Measurements from ENCODE around the gene ZNF654. TPM values are rescaled to one million over a fixed set of nuclear protein-coding genes. Genes with fewer than 3 reads are reported as not detected.

Gene ZNF654
- total and polyA plus RNA-seq, 4 experiments from 2014 or later, result 5.9 to 30.3 (median 19.5) TPM

DNA sequence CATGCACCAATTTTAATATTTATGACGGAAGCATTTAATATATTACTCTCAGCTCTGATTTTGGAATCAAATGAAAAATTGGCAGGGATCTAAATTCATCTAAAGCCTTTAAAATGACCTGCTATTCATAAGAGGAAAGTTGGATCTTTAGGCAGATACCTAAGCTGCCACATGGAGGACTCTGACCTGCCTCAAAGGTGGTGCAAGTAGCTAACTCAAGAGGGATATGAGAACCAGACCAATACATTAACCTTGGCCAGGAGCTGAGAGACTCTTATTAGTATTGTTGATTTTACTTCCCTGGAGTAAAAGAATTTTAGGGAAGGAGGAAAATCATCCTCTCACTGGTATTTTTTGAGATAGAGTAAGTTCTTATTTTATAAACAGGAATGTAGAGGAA, 17.7 kb downstream of the ZNF654 start:
- Histone ChIP-seq H3K36me3 (ENCODE audit: insufficient read depth, low read length) (no peaks in the 10 kb centered on the region), H3K4me3 (ENCODE audit: low read length in 2 of 2) (no peak overlapping the region), H3K4me1 (ENCODE audit: insufficient read depth, low read length) (peaks cover 35% of the 10 kb centered on the region), H3K27me3 (ENCODE audit: insufficient read depth, low read length) (no peaks in the 10 kb centered on the region), H3K27ac (ENCODE audit: low read depth, low read length) (no peak overlapping the region), H3K9me3 (ENCODE audit: control insufficient read depth in 1 of 2, low read length in 2 of 2) (no peaks in the 10 kb centered on the region)
- peak overlapping the region in 1 of 7 donors; percentile 9 for H3K27ac Mint-ChIP-seq
- intact Hi-C loops (cut with micrococcal nuclease), result no loop called here
- ChIA-PET POLR2A (ENCODE audit: partially characterized antibody) (no interaction called here), CTCF (ENCODE audit: partially characterized antibody) (no interaction called here)
- DNase-seq, result no peak
- peak overlapping the region in 1 of 8 donors; percentile 7 for H3K4me3 Mint-ChIP-seq
- peaks cover 0 to 5% (median 0%) of the 10 kb centered on the region in 8 donors for H3K9me3 Mint-ChIP-seq
- peaks cover 54 to 86% (median 70%) of the 10 kb centered on the region in 4 donors for H3K4me1 Mint-ChIP-seq
- H3K27me3 Mint-ChIP-seq, result no peaks in the 10 kb centered on the region
- H3K36me3 Mint-ChIP-seq, result peaks cover 6 to 8% of the 10 kb centered on the region in 2 donors

- POLR2A ChIA-PET (ENCODE audit: partially characterized antibody), result interaction anchor here (1.3 kb wide), 1 partner anchor 20 kb away, joined by 4 read pairs; the partner anchor contains the start of genes CGGBP1 and ZNF654
- intact Hi-C loops (cut with micrococcal nuclease), result no loop called here
- Mint-ChIP-seq H3K27ac (peak overlapping the region in 1 of 7 donors; percentile 57), H3K27me3 (no peaks in the 10 kb centered on the region), H3K4me1 (peaks cover 48 to 84% (median 68%) of the 10 kb centered on the region in 4 donors), H3K9me3 (peaks cover 0 to 1% (median 0%) of the 10 kb centered on the region in 8 donors), H3K4me3 (no peak overlapping the region), H3K36me3 (peaks cover 3 to 5% of the 10 kb centered on the region in 2 donors)
- DNase-seq, result no peak
- Histone ChIP-seq H3K9me3 (ENCODE audit: control insufficient read depth in 1 of 2, low read length in 2 of 2) (no peaks in the 10 kb centered on the region), H3K36me3 (ENCODE audit: insufficient read depth, low read length) (no peaks in the 10 kb centered on the region), H3K4me1 (ENCODE audit: insufficient read depth, low read length) (peaks cover 33% of the 10 kb centered on the region), H3K27ac (ENCODE audit: low read depth, low read length) (no peak overlapping the region), H3K27me3 (ENCODE audit: insufficient read depth, low read length) (no peaks in the 10 kb centered on the region), H3K4me3 (ENCODE audit: low read length in 2 of 2) (no peak overlapping the region)
- CTCF ChIA-PET (ENCODE audit: partially characterized antibody), result no interaction called here
Measured at GRCh38 chr3:88078932-88079331, 19.9 kb downstream of the ZNF654 start.

DNA sequence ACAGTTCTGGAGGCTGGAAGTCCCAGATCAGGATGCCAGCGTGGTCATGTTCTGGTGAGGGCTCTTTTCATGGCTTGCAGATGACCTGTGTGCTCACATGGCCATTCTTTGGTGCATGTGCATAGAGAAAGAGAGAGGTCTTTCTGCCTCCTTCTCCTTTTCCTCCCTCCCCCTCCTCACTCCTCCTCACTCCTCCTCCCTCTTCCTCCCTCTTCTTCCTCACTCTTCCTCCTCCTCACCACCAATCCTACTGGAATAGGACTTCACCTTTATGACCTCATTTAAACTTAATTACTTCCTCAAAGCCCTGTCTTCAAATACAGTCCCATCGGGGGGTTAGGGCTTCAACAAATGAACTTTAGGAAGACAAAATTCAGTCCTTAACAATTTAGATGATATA, 23.8 kb downstream of the ZNF654 start:
- intact Hi-C loops (cut with micrococcal nuclease), result no loop called here
- CTCF ChIA-PET (ENCODE audit: partially characterized antibody), result no interaction called here
- peaks cover 29 to 61% (median 48%) of the 10 kb centered on the region in 4 donors for H3K4me1 Mint-ChIP-seq
- no peak overlapping the region for H3K27ac Mint-ChIP-seq
- Histone ChIP-seq H3K9me3 (ENCODE audit: control insufficient read depth in 1 of 2, low read length in 2 of 2) (no peaks in the 10 kb centered on the region), H3K36me3 (ENCODE audit: insufficient read depth, low read length) (peaks cover 7% of the 10 kb centered on the region), H3K27ac (ENCODE audit: low read depth, low read length) (no peak overlapping the region), H3K27me3 (ENCODE audit: insufficient read depth, low read length) (no peaks in the 10 kb centered on the region), H3K4me3 (ENCODE audit: low read length in 2 of 2) (no peak overlapping the region), H3K4me1 (ENCODE audit: insufficient read depth, low read length) (peaks cover 24% of the 10 kb centered on the region)
- H3K36me3 Mint-ChIP-seq, result peaks cover 9 to 12% of the 10 kb centered on the region in 2 donors
- POLR2A ChIA-PET (ENCODE audit: partially characterized antibody), result no interaction called here
- no peaks in the 10 kb centered on the region for H3K9me3 Mint-ChIP-seq
- no peak for DNase-seq
- H3K4me3 Mint-ChIP-seq, result no peak overlapping the region
- no peaks in the 10 kb centered on the region for H3K27me3 Mint-ChIP-seq

DNA sequence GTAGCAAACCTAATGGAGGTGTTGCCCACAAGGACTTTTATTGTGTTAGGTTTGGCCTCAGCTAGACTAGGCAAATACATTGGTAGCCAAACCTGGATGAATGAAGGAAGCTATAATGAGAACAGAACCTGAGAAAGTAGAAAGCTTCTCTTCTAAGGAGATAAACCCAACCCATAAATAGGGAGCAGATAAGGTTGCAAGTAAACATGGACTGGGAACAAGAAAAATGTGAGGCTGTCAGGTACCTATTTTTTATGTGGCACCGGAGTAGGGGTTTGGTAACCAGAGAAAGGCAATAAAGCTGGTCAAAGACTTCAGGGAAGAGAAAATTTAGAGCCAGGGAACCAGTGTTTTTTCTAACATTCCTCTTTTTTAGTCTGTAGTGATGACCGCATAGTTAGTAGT, 25.0 kb downstream of the ZNF654 start:
- Histone ChIP-seq H3K36me3 (ENCODE audit: insufficient read depth, low read length) (peaks cover 7% of the 10 kb centered on the region), H3K27ac (ENCODE audit: low read depth, low read length) (no peak overlapping the region), H3K4me3 (ENCODE audit: low read length in 2 of 2) (no peak overlapping the region), H3K4me1 (ENCODE audit: insufficient read depth, low read length) (peaks cover 11% of the 10 kb centered on the region), H3K9me3 (ENCODE audit: control insufficient read depth in 1 of 2, low read length in 2 of 2) (no peaks in the 10 kb centered on the region), H3K27me3 (ENCODE audit: insufficient read depth, low read length) (no peaks in the 10 kb centered on the region)
- CTCF ChIA-PET (ENCODE audit: partially characterized antibody), result no interaction called here
- H3K4me1 Mint-ChIP-seq, result peaks cover 21 to 50% (median 37%) of the 10 kb centered on the region in 4 donors
- intact Hi-C loops (cut with micrococcal nuclease), result no loop called here
- POLR2A ChIA-PET (ENCODE audit: partially characterized antibody), result no interaction called here
- H3K36me3 Mint-ChIP-seq, result peaks cover 15% of the 10 kb centered on the region in 2 donors
- DNase-seq, result no peak
- H3K4me3 Mint-ChIP-seq, result no peak overlapping the region
- H3K9me3 Mint-ChIP-seq, result no peaks in the 10 kb centered on the region
- peak overlapping the region in 1 of 7 donors; percentile 58 for H3K27ac Mint-ChIP-seq
- H3K27me3 Mint-ChIP-seq, result no peaks in the 10 kb centered on the region

DNA sequence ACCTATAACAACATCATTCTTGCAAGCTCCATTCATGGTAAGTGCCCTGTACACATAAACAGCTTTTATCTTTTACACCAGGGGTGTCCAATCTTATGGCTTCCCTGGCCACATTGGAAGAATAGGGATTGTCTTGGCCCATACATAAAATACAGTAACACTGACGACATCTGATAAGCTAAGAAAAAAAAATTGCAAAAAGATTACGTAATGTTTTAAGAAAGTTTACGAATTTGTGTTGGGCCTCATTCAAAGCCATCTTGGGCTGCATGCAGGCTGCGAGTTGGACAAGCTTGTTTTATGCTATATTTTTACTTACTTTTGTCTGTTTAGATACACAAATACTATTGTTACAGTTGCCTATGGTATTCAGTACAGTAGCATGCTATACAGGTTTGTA, 31.6 kb downstream of the ZNF654 start:
- ChIA-PET POLR2A (ENCODE audit: partially characterized antibody) (no interaction called here), CTCF (ENCODE audit: partially characterized antibody) (interaction anchor here (0.7 to 0.8 kb wide), 2 partner anchors 10 to 22 kb away, joined by 3 read pairs; no protein-coding TSS in a partner anchor)
- intact Hi-C loops (cut with micrococcal nuclease), result no loop called here
- H3K4me1 ChIP-seq (ENCODE audit: insufficient read depth, low read length), result no peaks in the 10 kb centered on the region
- H3K27me3 ChIP-seq (ENCODE audit: insufficient read depth, low read length), result no peaks in the 10 kb centered on the region
- no peaks in the 10 kb centered on the region for H3K9me3 ChIP-seq (ENCODE audit: control insufficient read depth in 1 of 2, low read length in 2 of 2)
- Mint-ChIP-seq H3K27ac (no peak overlapping the region), H3K4me3 (no peak overlapping the region), H3K4me1 (peaks cover 9 to 20% (median 18%) of the 10 kb centered on the region in 4 donors), H3K27me3 (no peaks in the 10 kb centered on the region), H3K36me3 (peaks cover 49 to 53% of the 10 kb centered on the region in 2 donors), H3K9me3 (peaks cover 0 to 5% (median 0%) of the 10 kb centered on the region in 8 donors)
- no peak overlapping the region for H3K4me3 ChIP-seq (ENCODE audit: low read length in 2 of 2)
- no peak overlapping the region for H3K27ac ChIP-seq (ENCODE audit: low read depth, low read length)
- H3K36me3 ChIP-seq (ENCODE audit: insufficient read depth, low read length), result peaks cover 12% of the 10 kb centered on the region
- DNase-seq, result no peak

DNA sequence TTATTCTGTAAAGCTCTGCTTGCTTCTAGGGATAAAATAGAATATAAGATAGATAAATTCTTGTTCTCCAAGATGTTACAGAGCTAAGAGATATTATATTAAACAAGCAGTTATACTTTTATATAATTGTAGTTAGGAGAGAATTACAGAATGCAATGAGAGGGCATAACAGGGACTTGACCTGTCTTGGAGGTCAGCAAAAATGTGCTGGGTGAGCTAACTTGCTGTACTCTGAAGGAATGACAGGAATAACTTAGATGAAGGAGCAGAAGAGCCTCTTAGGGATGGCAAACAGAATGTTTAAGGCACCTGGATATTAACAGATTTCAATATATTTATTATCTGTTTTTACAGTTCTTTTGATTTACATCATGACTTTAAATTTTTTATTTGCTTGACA, 33.2 kb downstream of the ZNF654 start:
- Mint-ChIP-seq H3K4me3 (no peak overlapping the region), H3K4me1 (peaks cover 9 to 24% (median 21%) of the 10 kb centered on the region in 4 donors), H3K9me3 (peaks cover 0 to 10% (median 0%) of the 10 kb centered on the region in 8 donors), H3K27me3 (no peaks in the 10 kb centered on the region), H3K36me3 (peaks cover 63 to 65% of the 10 kb centered on the region in 2 donors), H3K27ac (no peak overlapping the region)
- Histone ChIP-seq H3K27ac (ENCODE audit: low read depth, low read length) (no peak overlapping the region), H3K4me1 (ENCODE audit: insufficient read depth, low read length) (no peaks in the 10 kb centered on the region), H3K4me3 (ENCODE audit: low read length in 2 of 2) (no peak overlapping the region), H3K27me3 (ENCODE audit: insufficient read depth, low read length) (no peaks in the 10 kb centered on the region), H3K9me3 (ENCODE audit: control insufficient read depth in 1 of 2, low read length in 2 of 2) (no peaks in the 10 kb centered on the region), H3K36me3 (ENCODE audit: insufficient read depth, low read length) (peaks cover 9% of the 10 kb centered on the region)
- POLR2A ChIA-PET (ENCODE audit: partially characterized antibody), result no interaction called here
- DNase-seq, result no peak
- CTCF ChIA-PET (ENCODE audit: partially characterized antibody), result no interaction called here
- intact Hi-C loops (cut with micrococcal nuclease), result no loop called here

DNA sequence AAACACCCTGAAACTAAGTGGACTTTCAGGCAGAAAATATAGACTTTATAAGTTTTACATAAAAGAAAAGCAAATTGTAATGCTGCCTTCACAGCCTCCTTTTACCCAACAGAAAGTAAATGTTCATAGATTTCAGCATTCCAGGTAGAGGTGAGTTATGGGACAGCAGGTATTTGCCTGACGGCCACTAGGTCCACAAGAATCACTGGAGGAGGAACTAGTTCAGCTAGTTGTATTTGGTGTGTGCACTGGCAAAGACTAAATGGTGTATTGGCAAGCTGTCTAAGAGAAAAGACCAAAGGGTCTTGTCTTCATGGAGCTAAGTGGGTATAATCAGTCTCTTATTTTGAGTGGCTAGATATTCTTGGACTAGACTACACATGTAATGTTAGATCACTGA, 34.2 kb downstream of the ZNF654 start:
- intact Hi-C loops (cut with micrococcal nuclease), result no loop called here
- DNase-seq, result no peak
- no peaks in the 10 kb centered on the region for H3K27me3 ChIP-seq (ENCODE audit: insufficient read depth, low read length)
- no peaks in the 10 kb centered on the region for H3K9me3 ChIP-seq (ENCODE audit: control insufficient read depth in 1 of 2, low read length in 2 of 2)
- no peak overlapping the region for H3K4me3 ChIP-seq (ENCODE audit: low read length in 2 of 2)
- Mint-ChIP-seq H3K27ac (no peak overlapping the region), H3K27me3 (no peaks in the 10 kb centered on the region), H3K4me1 (peaks cover 9 to 32% (median 27%) of the 10 kb centered on the region in 4 donors), H3K36me3 (peaks cover 67 to 70% of the 10 kb centered on the region in 2 donors), H3K9me3 (peaks cover 0 to 10% (median 2%) of the 10 kb centered on the region in 8 donors), H3K4me3 (no peak overlapping the region)
- POLR2A ChIA-PET (ENCODE audit: partially characterized antibody), result no interaction called here
- H3K4me1 ChIP-seq (ENCODE audit: insufficient read depth, low read length), result no peaks in the 10 kb centered on the region
- no peak overlapping the region for H3K27ac ChIP-seq (ENCODE audit: low read depth, low read length)
- CTCF ChIA-PET (ENCODE audit: partially characterized antibody), result interaction anchor here (1.7 kb wide), 1 partner anchor 20 kb away, joined by 5 read pairs; no protein-coding TSS in a partner anchor
- peaks cover 5% of the 10 kb centered on the region for H3K36me3 ChIP-seq (ENCODE audit: insufficient read depth, low read length)
